Trophoblast cell (in vitro differentiated cells and primary cell): Measurements from ENCODE around the gene KCTD5.
A peak's percentile ranks its signal among the peaks of the same experiment; 100 is the strongest.
"Not testable (repeated sequence)": the region's sequence is repeated elsewhere in the genome, so short reads cannot be mapped to it uniquely, and the experiment has no call there.

Source experiments
- DNase-seq, 2 donors: peaks; one replicate each; pipeline ENCODE4 v3.0.0-alpha.2; 2016
- H2AFZ ChIP-seq: 2 replicates; pipeline ENCODE4 v1.6.1; 2013; ENCODE audit warnings: low read length, moderate library complexity, mild to moderate bottlenecking; ENCODE audit not compliant: insufficient read depth, poor library complexity
- H2AK5ac ChIP-seq: 2 replicates; pipeline ENCODE4 v1.6.1; 2013; ENCODE audit warnings: mild to moderate bottlenecking, low read length
- H2BK120ac ChIP-seq: 2 replicates; pipeline ENCODE4 v1.6.1; 2013; ENCODE audit warnings: low read length, mild to moderate bottlenecking, moderate library complexity; ENCODE audit not compliant: insufficient read depth, poor library complexity
- H2BK12ac ChIP-seq: 2 replicates; pipeline ENCODE4 v1.6.1; 2013; ENCODE audit warnings: mild to moderate bottlenecking, low read length, moderate library complexity
- H2BK5ac ChIP-seq: 2 replicates; pipeline ENCODE4 v1.6.1; 2013; ENCODE audit warnings: low read length, low read depth, moderate library complexity, mild to moderate bottlenecking; ENCODE audit not compliant: poor library complexity
- H3K14ac ChIP-seq: 2 replicates; pipeline ENCODE4 v1.6.1; 2013; ENCODE audit warnings: mild to moderate bottlenecking, low read length
- H3K18ac ChIP-seq: 2 replicates; pipeline ENCODE4 v1.6.1; 2013; ENCODE audit warnings: mild to moderate bottlenecking, low read length
- H3K23ac ChIP-seq: 2 replicates; pipeline ENCODE4 v1.6.1; 2013; ENCODE audit warnings: low read length
- H3K27ac ChIP-seq: 2 replicates; pipeline ENCODE4 v1.5.1; 2013; ENCODE audit warnings: low read depth, mild to moderate bottlenecking, inconsistent platforms, low read length, moderate library complexity
- H3K27me3 ChIP-seq: 2 replicates; pipeline ENCODE4 v1.6.1; 2013; ENCODE audit warnings: inconsistent platforms, mild to moderate bottlenecking, low read length, moderate library complexity; ENCODE audit not compliant: insufficient read depth
- H3K36me3 ChIP-seq, 2 experiments: 1 replicate in 1 of 2; 2 replicates in 1 of 2; pipeline ENCODE4 v1.6.1; 2013; ENCODE audit warnings: low read length in 2 of 2, mild to moderate bottlenecking in 2 of 2, moderate library complexity in 1 of 2; ENCODE audit not compliant: insufficient read depth in 2 of 2, control insufficient read depth in 1 of 2
- H3K4ac ChIP-seq: 2 replicates; pipeline ENCODE4 v1.6.1; 2013; ENCODE audit warnings: low read depth, mild to moderate bottlenecking, low read length, moderate library complexity
- H3K4me1 ChIP-seq, 2 experiments: 1 replicate in 1 of 2; 2 replicates in 1 of 2; pipeline ENCODE4 v1.6.1; 2013; ENCODE audit warnings: low read length in 2 of 2, mild to moderate bottlenecking in 2 of 2, moderate library complexity in 1 of 2; ENCODE audit not compliant: insufficient read depth in 2 of 2, control insufficient read depth in 1 of 2
- H3K4me2 ChIP-seq: 2 replicates; pipeline ENCODE4 v1.6.1; 2013; ENCODE audit warnings: inconsistent platforms, mild to moderate bottlenecking, low read length, moderate library complexity
- H3K4me3 ChIP-seq: 2 replicates; pipeline ENCODE4 v1.5.1; 2013; ENCODE audit warnings: mild to moderate bottlenecking, low read depth, low read length, inconsistent platforms
- H3K79me1 ChIP-seq: one replicate; pipeline ENCODE4 v1.6.1; 2013; ENCODE audit warnings: low read length
- H3K79me2 ChIP-seq: 2 replicates; pipeline ENCODE4 v1.6.1; 2013; ENCODE audit warnings: low read length, mild to moderate bottlenecking; ENCODE audit not compliant: control insufficient read depth, insufficient read depth, poor library complexity
- H3K9ac ChIP-seq: 2 replicates; pipeline ENCODE4 v1.6.1; 2013; ENCODE audit warnings: mild to moderate bottlenecking, low read length
- H3K9me3 ChIP-seq: 2 replicates; pipeline ENCODE4 v1.6.1; 2013; ENCODE audit warnings: low read depth, mild to moderate bottlenecking, control low read depth, inconsistent platforms, low read length; ENCODE audit not compliant: insufficient read depth
- H4K12ac ChIP-seq: 2 replicates; pipeline ENCODE4 v1.6.1; 2013; ENCODE audit warnings: low read depth, mild to moderate bottlenecking, low read length, moderate library complexity
- H4K8ac ChIP-seq: 2 replicates; pipeline ENCODE4 v1.6.1; 2013; ENCODE audit warnings: low read depth, mild to moderate bottlenecking, low read length, moderate library complexity
- H4K91ac ChIP-seq: one replicate; pipeline ENCODE4 v1.6.1; 2013; ENCODE audit warnings: low read depth, mild to moderate bottlenecking, low read length, moderate library complexity
- WGBS: extraction: QIAGEN DNeasy Blood & Tissue Kit; methylation state at CpG from one replicate; pipeline ENCODE4 v1.1.7; 2013; ENCODE audit warnings: missing lambda C conversion rate; ENCODE audit not compliant: insufficient read length, insufficient coverage; ENCODE audit errors: extremely low coverage; 5-methylcytosine and 5-hydroxymethylcytosine counted together

KCTD5 gene

DNA sequence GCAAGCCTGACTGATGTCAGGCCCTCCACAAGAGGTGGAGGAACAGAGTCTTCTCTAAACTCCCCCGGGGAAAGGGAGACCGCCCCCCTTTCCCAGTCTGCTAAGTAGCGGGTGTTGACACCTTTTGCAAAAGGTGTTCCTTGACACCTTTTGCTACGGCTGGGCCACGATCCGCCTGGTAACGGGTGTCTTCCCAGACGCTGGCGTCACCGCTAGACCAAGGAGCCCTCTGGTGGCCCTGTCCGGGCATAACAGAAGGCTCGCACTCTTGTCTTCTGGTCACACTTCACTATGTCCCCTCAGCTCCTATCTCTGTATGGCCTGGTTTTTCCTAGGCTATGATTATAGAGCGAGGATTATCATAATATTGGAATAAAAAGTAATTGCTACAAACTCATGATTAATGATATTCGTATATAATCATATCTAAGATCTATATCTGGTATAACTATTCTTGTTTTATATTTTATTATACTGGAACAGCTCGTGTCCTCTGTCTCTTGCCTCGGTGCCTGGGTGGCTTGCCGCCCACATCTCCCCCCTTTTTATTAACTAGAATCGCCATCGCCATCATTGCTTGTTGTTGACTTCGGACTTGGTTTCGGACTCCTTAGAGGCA is 21.5 kb upstream of the KCTD5 start:
- not testable (repeated sequence) for H3K23ac ChIP-seq, H3K9ac ChIP-seq, H3K18ac ChIP-seq, H2BK5ac ChIP-seq, H4K8ac ChIP-seq, H4K12ac ChIP-seq, H3K79me2 ChIP-seq, H3K4ac ChIP-seq, H3K4me2 ChIP-seq, H2BK12ac ChIP-seq, H3K36me3 ChIP-seq, H3K14ac ChIP-seq, H2BK120ac ChIP-seq, H3K27me3 ChIP-seq, H4K91ac ChIP-seq, H3K9me3 ChIP-seq, H3K4me1 ChIP-seq, H2AK5ac ChIP-seq, H3K27ac ChIP-seq, H2AFZ ChIP-seq, H3K79me1 ChIP-seq, H3K4me3 ChIP-seq
- DNase-seq: peak; percentile 28 to 50
- no CpG with 5 or more reads among the region's 21 CpGs for WGBS

DNA sequence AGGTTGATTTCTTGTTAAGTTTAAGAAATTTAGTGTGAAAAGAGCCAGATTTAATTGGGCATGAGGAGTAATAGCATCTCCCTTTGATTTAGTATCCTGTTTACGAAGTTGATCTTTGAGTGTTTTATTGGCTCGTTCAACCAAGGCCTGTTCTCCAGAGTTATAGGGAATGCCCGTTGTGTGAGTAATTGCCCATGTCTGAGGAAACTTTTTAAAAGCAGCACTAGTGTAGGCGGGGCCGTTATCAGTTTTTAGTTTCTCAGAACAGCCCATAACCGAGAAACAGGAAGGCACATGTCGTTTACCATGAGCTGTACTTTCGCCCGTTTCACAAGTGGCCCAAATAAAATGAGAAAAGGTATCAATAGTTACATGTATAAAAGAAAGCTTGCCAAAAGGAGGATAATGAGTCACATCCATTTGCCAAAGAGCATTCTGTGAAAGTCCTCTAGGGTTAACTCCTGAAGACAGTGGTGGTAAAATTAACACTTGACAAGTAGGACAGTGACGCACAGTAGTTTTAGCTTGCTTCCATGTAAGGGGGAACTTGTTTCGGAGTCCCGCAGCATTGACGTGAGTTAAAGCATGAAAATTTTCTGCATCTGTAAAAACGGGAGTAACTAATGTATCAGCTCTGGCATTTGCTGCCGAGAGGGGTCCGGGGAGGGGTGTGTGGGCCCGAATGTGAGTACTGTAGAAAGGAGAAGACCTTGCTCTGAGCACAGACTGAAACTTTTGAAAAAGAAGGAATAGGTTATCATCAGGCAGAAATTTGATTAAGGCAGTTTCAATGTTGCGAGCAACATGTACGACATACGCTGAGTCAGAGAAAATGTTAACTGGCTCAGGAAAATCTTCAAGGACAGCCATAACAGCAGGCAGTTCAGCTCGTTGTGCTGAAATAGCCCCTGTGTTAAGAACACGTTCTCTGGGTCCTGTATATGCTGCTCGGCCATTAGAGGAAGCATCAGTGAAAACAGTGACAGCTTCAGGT is 18.5 kb upstream of the KCTD5 start:
- H4K91ac ChIP-seq: no peak overlapping the region
- no peak overlapping the region for H3K27ac ChIP-seq
- no CpG with 5 or more reads among the region's 23 CpGs for WGBS
- no peak overlapping the region for H3K14ac ChIP-seq
- H3K36me3 ChIP-seq: peaks cover 0 to 2% of the 10 kb centered on the region in 2 experiments
- no peak overlapping the region for H3K23ac ChIP-seq
- no peaks in the 10 kb centered on the region for H3K9me3 ChIP-seq
- no peak overlapping the region for H3K4me2 ChIP-seq
- no peak overlapping the region for H3K9ac ChIP-seq
- DNase-seq: no peak
- no peak overlapping the region for H2BK120ac ChIP-seq
- no peak overlapping the region for H2AFZ ChIP-seq
- H3K18ac ChIP-seq: no peak overlapping the region
- H3K79me1 ChIP-seq: no peaks in the 10 kb centered on the region
- no peak overlapping the region for H4K12ac ChIP-seq
- H2BK12ac ChIP-seq: no peak overlapping the region
- no peak overlapping the region for H2AK5ac ChIP-seq
- H3K79me2 ChIP-seq: no peaks in the 10 kb centered on the region
- H3K4me3 ChIP-seq: no peak overlapping the region
- no peak overlapping the region for H4K8ac ChIP-seq
- no peak overlapping the region for H2BK5ac ChIP-seq
- no peaks in the 10 kb centered on the region for H3K4me1 ChIP-seq
- H3K4ac ChIP-seq: no peak overlapping the region
- H3K27me3 ChIP-seq: no peaks in the 10 kb centered on the region

DNA sequence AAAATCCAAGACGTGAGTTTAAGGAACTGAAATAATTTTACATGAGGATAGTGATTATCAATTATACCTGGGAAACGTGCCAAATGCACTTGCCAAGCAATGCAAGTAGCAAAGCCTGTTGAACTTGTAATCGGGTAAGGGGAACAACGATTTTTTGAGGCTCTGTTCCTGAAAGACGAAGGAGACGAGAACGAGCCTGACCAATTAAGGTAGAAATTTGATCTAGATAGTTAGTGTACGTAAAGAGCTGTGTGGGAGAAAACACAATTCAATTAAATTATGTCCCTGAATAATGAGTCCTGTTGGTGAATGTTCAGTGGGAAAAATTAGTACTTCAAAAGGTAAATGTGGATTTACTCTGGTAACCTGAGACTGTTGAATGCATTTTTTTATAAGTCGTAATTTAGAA is 17.7 kb upstream of the KCTD5 start:
- WGBS: no CpG with 5 or more reads among the region's 9 CpGs

DNA sequence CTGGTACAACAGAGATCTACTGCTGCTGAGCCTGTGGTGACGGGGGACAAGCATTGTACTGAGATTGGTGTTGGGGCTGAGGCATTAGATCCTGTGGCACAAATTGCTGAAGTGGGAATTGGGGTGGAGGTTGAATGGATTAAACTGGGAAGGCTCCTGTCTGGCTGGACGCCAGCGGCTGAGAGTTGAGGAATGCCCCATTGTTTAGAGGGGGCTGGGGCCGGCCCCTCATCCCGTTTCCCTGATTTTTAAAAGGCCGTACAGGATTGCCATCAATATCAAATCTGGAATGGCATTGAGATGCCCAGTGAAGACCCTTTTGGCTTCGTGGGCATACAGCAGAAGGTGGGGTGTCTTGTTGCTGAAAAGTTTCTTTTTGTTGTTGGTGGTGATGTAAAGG is 15.7 kb upstream of the KCTD5 start:
- not testable (repeated sequence) for H3K79me2 ChIP-seq, H3K27me3 ChIP-seq, H3K4me1 ChIP-seq, H3K79me1 ChIP-seq, H3K23ac ChIP-seq, H3K36me3 ChIP-seq, H3K9ac ChIP-seq, H3K9me3 ChIP-seq, H3K18ac ChIP-seq, H2BK12ac ChIP-seq, DNase-seq, H4K8ac ChIP-seq, H2BK120ac ChIP-seq, H3K4ac ChIP-seq, H3K4me3 ChIP-seq, H3K14ac ChIP-seq, H2AFZ ChIP-seq, H2BK5ac ChIP-seq, H4K12ac ChIP-seq, H4K91ac ChIP-seq, H2AK5ac ChIP-seq, H3K27ac ChIP-seq, H3K4me2 ChIP-seq
- WGBS: no CpG with 5 or more reads among the region's 7 CpGs

More for the DNA sequence above, 17.7 kb upstream of the KCTD5 start:
- no peak overlapping the region for H3K14ac ChIP-seq
- no peak overlapping the region for H4K8ac ChIP-seq
- no peak overlapping the region for H2BK5ac ChIP-seq
- no peak overlapping the region for H3K9ac ChIP-seq
- H3K27ac ChIP-seq: no peak overlapping the region
- H3K4me1 ChIP-seq: no peaks in the 10 kb centered on the region
- H4K91ac ChIP-seq: no peak overlapping the region
- H3K23ac ChIP-seq: no peak overlapping the region
- no peak overlapping the region for H2BK12ac ChIP-seq
- H3K18ac ChIP-seq: no peak overlapping the region
- DNase-seq: no peak
- no peak overlapping the region for H3K4me2 ChIP-seq
- no peak overlapping the region for H3K4ac ChIP-seq
- peaks cover 0 to 2% of the 10 kb centered on the region in 2 experiments for H3K36me3 ChIP-seq
- H3K4me3 ChIP-seq: no peak overlapping the region
- no peaks in the 10 kb centered on the region for H3K9me3 ChIP-seq
- no peak overlapping the region for H4K12ac ChIP-seq
- no peaks in the 10 kb centered on the region for H3K27me3 ChIP-seq
- no peak overlapping the region for H2AFZ ChIP-seq
- no peaks in the 10 kb centered on the region for H3K79me1 ChIP-seq
- H2AK5ac ChIP-seq: no peak overlapping the region
- no peaks in the 10 kb centered on the region for H3K79me2 ChIP-seq
- H2BK120ac ChIP-seq: no peak overlapping the region
